HG02938 (cell line): ENCODE measurements around the gene ARHGAP29.

Experiments
- ATAC-seq: cut with Tn5 transposase; IDR thresholded peaks from one replicate; pipeline ENCODE4 v1.9.1; 2021; ENCODE audit warnings: mild to moderate bottlenecking, moderate library complexity; ENCODE audit not compliant: unreplicated experiment

The ARHGAP29 gene

GRCh38 chr1:94126651-94127050 lies 110.7 kb downstream of the ARHGAP29 start:
- ATAC-seq = no peak

DNA sequence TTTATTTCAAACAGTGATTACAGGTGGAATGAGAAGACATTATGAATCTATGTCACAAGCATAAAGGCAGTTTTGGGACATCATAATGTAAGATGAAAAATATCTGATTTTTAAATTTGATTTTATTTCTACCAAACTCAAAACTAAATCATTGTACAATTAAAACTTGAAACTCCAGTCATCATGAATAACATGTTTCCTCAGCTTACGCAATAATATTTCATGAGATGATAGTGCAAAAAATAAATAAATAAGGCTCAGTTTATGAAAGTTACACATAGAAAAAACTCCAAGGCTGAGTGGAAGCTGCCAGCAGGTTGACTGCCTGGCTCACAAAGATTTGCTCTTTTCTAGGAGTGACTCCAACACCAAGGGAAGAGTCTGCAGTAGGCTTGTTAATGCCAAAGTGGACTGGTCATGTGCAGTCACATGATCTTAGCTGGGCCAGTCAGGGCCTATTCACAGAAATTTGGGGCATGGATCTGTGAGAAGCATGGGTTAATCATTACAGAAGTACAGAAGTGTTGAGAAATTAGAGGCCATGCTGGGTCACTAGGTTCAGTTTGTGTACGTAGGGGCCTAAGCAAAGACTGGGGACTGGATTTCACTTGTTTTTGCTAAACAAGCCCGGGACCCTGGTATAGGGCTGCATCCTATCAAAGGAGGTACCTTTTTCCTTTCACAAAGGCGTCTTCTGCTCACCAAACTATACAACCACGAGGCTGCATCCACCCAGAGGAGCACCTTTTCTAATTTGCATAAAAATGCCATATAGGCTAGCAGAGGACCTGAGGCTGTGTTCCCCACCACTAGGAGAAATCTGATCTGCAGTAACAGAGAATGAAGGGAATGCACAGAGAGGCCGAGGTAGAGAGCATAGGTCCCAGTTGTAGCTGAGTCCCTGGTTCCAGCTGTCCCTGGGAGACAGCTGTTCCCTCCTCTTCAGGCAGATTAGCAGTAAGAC lies 111.6 kb downstream of the ARHGAP29 start:
- no peak for ATAC-seq

- ATAC-seq = no peak
Observed at GRCh38 chr1:94124538-94124937, 112.8 kb downstream of the ARHGAP29 start.

GRCh38 chr1:94122201-94122970 lies 115.0 kb downstream of the ARHGAP29 start:
- ATAC-seq = no peak
